ENCODE results near the gene ALB.

DNA sequence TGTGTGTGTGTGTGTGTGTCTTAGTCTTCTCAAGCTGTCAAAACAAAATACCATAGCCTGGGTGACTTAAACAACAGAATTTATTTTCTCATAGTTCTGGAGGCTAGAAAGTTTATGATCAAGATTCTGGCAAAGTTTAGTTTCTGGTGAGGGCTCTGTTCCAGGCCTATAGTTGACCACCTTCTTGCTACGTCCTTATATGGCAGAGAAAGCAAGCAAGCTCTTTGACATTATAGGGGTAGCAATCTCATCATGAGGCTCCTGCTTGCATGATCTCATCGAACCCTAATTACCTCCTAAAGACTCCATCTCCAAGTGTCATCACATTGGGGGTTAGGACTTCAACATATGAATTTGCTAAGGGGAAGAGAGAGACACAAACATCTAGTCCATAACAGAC is 25.0 kb downstream of the ALB start:
- TF ChIP-seq, protein P1, sequence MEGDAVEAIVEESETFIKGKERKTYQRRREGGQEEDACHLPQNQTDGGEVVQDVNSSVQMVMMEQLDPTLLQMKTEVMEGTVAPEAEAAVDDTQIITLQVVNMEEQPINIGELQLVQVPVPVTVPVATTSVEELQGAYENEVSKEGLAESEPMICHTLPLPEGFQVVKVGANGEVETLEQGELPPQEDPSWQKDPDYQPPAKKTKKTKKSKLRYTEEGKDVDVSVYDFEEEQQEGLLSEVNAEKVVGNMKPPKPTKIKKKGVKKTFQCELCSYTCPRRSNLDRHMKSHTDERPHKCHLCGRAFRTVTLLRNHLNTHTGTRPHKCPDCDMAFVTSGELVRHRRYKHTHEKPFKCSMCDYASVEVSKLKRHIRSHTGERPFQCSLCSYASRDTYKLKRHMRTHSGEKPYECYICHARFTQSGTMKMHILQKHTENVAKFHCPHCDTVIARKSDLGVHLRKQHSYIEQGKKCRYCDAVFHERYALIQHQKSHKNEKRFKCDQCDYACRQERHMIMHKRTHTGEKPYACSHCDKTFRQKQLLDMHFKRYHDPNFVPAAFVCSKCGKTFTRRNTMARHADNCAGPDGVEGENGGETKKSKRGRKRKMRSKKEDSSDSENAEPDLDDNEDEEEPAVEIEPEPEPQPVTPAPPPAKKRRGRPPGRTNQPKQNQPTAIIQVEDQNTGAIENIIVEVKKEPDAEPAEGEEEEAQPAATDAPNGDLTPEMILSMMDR (IDR thresholded peaks at IDR 0.05) = no peak
- no peak for TF ChIP-seq EZH2 (IDR thresholded peaks at IDR 0.05; ENCODE audit: borderline replicate concordance, insufficient read depth, low read depth, low read length, poor library complexity, severe bottlenecking)
